ENCODE data around the gene PTPRJ. TPM values are rescaled to one million over a fixed set of nuclear protein-coding genes. Genes with fewer than 3 reads are reported as not detected.

PTPRJ gene
- total and polyA plus RNA-seq, 2 of the 13 experiments (the other 11 are each of a cell fraction or from before 2014, with no cell fraction given), result 1.0 to 1.2 TPM

DNA sequence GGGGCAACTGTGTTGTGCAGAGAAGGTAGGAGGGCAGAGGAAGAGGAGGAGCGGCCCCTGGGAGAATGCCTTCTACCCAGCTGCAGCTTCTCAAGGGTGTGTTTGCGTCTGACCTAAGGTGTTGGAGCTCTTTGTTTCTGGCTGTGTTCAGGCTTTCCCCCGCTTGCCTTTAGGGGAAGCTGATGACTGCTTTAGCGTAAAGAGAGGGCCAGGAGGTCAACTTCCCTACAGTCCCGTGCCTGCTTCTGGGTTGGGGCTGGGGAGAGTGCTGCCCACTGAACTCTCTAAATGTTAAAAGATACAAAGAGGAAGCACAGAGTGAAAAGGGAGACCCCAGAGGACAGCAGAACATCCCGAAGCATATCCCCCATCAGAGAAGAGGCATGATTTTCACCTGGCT, 99.2 kb downstream of the PTPRJ start:
- no peak overlapping the region for H3K4me3 ChIP-seq (replicated peaks in 1 of 3; ENCODE audit: insufficient read depth in 1 of 3, low read depth in 2 of 3, low read length in 3 of 3)
- intact Hi-C loops (cut with micrococcal nuclease; ENCODE audit: unreplicated experiment) (no loop called here), in situ Hi-C loops (cut with HindIII; ENCODE audit: extremely low pct_ligation_motif_present, low pct_unique_long_range_greater_than_20kb) (no loop called here)
- peaks cover 27% of the 10 kb centered on the region for H3K4me1 ChIP-seq (ENCODE audit: insufficient read depth, low read length)
- H3K79me2 ChIP-seq (ENCODE audit: insufficient read depth, low read length), result no peaks in the 10 kb centered on the region
- H3K36me3 ChIP-seq (replicated peaks in 1 of 2; ENCODE audit: control insufficient read depth in 1 of 2, insufficient read depth in 2 of 2, low read length in 2 of 2), result no peaks in the 10 kb centered on the region
- ChIA-PET CTCF (ENCODE audit: low intra/inter-chr PET ratio, low total read pairs) (no interaction called here), POLR2A (no interaction called here)
- H3K27me3 ChIP-seq (ENCODE audit: control insufficient read depth in 1 of 2, insufficient read depth in 2 of 2, low read length in 2 of 2), result no peaks in the 10 kb centered on the region
- no peak overlapping the region for H2AFZ ChIP-seq (ENCODE audit: low read length)
- H3K4me2 ChIP-seq (ENCODE audit: low read depth, low read length), result no peak overlapping the region
- H4K20me1 ChIP-seq (ENCODE audit: insufficient read depth, low read length), result no peaks in the 10 kb centered on the region
- FAIRE-seq (no peak), ATAC-seq (no peak), DNase-seq (ENCODE audit: low spot score) (no peak)
- 62% methylated on average over 6 of the region's 6 CpGs for WGBS (ENCODE audit: low lambda C conversion rate)
- H3K9me3 ChIP-seq (ENCODE audit: low read length), result no peaks in the 10 kb centered on the region
- no peak overlapping the region for H3K27ac ChIP-seq (ENCODE audit: extremely low read length, insufficient read depth, low read length)
- no peak overlapping the region for H3K9ac ChIP-seq (ENCODE audit: insufficient read depth, low read depth, low read length)
- BruUV-seq (replicated peaks), result no TSS peak
- TF ChIP-seq, protein P1, sequence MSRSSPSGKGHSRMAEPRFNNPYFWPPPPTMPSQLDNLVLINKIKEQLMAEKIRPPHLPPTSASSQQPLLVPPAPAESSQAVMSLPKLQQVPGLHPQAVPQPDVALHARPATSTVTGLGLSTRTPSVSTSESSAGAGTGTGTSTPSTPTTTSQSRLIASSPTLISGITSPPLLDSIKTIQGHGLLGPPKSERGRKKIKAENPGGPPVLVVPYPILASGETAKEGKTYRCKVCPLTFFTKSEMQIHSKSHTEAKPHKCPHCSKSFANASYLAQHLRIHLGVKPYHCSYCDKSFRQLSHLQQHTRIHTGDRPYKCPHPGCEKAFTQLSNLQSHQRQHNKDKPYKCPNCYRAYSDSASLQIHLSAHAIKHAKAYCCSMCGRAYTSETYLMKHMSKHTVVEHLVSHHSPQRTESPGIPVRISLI (CRISPR knock-in tag; IDR thresholded peaks at IDR 0.05; ENCODE audit: borderline replicate concordance), result no peak
- no peak for TF ChIP-seq MXI1 (IDR thresholded peaks at IDR 0.05; ENCODE audit: borderline replicate concordance, low read depth, low read length)
- TF ChIP-seq, protein P2, sequence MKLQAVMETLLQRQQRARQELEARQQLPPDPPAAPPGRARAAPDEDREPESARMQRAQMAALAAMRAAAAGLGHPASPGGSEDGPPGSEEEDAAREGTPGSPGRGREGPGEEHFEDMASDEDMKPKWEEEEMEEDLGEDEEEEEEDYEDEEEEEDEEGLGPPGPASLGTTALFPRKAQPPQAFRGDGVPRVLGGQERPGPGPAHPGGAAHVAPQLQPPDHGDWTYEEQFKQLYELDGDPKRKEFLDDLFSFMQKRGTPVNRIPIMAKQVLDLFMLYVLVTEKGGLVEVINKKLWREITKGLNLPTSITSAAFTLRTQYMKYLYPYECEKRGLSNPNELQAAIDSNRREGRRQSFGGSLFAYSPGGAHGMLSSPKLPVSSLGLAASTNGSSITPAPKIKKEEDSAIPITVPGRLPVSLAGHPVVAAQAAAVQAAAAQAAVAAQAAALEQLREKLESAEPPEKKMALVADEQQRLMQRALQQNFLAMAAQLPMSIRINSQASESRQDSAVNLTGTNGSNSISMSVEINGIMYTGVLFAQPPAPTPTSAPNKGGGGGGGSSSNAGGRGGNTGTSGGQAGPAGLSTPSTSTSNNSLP (IDR thresholded peaks at IDR 0.05; ENCODE audit: low read depth, low read length), result no peak
- no peak for TF ChIP-seq ZNF33A (CRISPR knock-in tag; IDR thresholded peaks at IDR 0.05; ENCODE audit: borderline replicate concordance)
- TF ChIP-seq NFYC (CRISPR knock-in tag; IDR thresholded peaks at IDR 0.05), result no peak
- no peak for TF ChIP-seq NBN (conservative IDR thresholded peaks at IDR 0.05)
- TF ChIP-seq, protein P3, sequence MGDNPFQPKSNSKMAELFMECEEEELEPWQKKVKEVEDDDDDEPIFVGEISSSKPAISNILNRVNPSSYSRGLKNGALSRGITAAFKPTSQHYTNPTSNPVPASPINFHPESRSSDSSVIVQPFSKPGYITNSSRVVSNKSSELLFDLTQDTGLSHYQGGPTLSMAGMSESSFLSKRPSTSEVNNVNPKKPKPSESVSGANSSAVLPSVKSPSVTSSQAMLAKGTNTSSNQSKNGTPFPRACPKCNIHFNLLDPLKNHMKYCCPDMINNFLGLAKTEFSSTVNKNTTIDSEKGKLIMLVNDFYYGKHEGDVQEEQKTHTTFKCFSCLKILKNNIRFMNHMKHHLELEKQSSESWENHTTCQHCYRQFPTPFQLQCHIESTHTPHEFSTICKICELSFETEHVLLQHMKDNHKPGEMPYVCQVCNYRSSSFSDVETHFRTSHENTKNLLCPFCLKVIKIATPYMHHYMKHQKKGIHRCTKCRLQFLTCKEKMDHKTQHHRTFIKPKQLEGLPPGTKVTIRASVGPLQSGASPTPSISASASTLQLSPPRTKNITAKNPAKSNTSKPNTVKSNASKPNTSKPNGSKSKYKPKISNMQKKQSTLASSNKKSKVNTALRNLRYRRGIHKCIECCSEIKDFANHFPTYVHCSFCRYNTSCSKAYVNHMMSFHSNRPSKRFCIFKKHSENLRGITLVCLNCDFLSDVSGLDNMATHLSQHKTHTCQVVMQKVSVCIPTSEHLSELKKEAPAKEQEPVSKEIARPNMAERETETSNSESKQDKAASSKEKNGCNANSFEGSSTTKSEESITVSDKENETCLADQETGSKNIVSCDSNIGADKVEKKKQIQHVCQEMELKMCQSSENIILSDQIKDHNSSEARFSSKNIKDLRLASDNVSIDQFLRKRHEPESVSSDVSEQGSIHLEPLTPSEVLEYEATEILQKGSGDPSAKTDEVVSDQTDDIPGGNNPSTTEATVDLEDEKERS (CRISPR knock-in tag; IDR thresholded peaks at IDR 0.05), result no peak
- TF ChIP-seq RFX3 (CRISPR knock-in tag; IDR thresholded peaks at IDR 0.05), result no peak
- no peak for TF ChIP-seq NKX3-1 (CRISPR knock-in tag; IDR thresholded peaks at IDR 0.05)
- no peak for TF ChIP-seq SMAD1 (CRISPR knock-in tag; IDR thresholded peaks at IDR 0.05; ENCODE audit: borderline replicate concordance, low read depth)
- no peak for TF ChIP-seq ETV6 (CRISPR knock-in tag; conservative IDR thresholded peaks at IDR 0.05)
- no peak for TF ChIP-seq KLF13 (CRISPR knock-in tag; IDR thresholded peaks at IDR 0.05)
- TF ChIP-seq ZNF781 (CRISPR knock-in tag; IDR thresholded peaks at IDR 0.05; ENCODE audit: borderline replicate concordance, not compliant biosample characterization), result no peak
- no peak for TF ChIP-seq ZNF460 (CRISPR knock-in tag; IDR thresholded peaks at IDR 0.05; ENCODE audit: borderline replicate concordance)
